Hematopoietic multipotent progenitor cell (in vitro differentiated cells): Measurements from ENCODE around the gene CAPN15. TPM values are rescaled to one million over a fixed set of nuclear protein-coding genes. Genes with fewer than 3 reads are reported as not detected.
A peak's percentile ranks its signal among the peaks of the same experiment; 100 is the strongest.

Source experiments
- DNase-seq, 3 donors: peaks; one replicate each; pipeline ENCODE4 v3.0.0-alpha.2; 2011 to 2015; ENCODE audit warnings: low read depth in 2 of 3, low spot score in 2 of 3
- total RNA-seq: library from RNA; depleted of rRNA; stranded (reverse); fragments of >200 nt; gene quantifications from one replicate; pipeline ENCODE4 v1.2.3, GENCODE V29; 2012

Gene CAPN15
- total RNA-seq, 1 donor, result 59.2 TPM

DNA sequence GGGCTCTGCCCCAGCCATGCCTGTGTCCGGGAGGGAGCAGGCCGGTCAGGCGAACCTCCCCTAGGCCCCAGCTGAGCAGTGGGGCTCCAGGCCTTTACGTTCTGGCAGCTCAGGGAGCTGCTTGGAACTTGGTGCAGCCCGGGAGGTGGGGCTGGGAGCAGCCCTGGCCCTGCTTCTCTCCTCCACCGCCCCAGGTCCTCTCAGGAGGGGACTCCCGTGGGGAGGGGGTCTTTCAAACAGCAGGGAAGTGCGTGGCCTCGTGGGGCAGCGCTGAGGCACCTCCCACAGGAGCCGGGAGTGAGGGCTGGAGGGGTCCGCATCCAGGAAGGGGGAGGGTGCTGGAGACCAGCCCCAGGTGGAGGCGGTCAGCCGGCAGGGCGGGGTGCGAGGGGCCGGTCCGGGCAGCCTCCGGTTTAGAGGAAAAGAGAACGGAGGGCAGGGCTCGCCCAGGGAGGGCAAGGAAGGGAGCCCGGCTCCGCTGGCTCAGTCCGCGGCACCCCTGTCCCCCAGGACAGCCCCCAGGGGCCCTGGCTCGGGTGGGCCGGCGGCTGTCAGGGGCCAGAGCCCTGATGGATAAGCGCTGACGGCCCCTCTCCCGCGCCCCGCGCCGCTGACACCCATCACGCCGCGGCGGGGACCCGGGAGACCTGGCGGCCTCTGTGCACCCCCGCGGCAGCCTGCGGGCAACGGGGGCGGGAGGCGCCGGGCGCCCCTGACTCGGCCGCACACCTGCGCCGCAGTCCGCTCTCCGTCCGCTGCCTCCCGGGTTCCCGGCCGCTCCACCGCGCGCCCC lies 32.1 kb downstream of the CAPN15 start:
- DNase-seq, result no peak

- no peak for DNase-seq
These were observed 32.7 kb downstream of the CAPN15 start, which contains the start of gene PRR35 for GRCh38 chr16:560204-560700. TSS of gene PRR35 (plus strand) at chr16:560394. CDS start at chr16:563295, 2,901 bp downstream.

DNA sequence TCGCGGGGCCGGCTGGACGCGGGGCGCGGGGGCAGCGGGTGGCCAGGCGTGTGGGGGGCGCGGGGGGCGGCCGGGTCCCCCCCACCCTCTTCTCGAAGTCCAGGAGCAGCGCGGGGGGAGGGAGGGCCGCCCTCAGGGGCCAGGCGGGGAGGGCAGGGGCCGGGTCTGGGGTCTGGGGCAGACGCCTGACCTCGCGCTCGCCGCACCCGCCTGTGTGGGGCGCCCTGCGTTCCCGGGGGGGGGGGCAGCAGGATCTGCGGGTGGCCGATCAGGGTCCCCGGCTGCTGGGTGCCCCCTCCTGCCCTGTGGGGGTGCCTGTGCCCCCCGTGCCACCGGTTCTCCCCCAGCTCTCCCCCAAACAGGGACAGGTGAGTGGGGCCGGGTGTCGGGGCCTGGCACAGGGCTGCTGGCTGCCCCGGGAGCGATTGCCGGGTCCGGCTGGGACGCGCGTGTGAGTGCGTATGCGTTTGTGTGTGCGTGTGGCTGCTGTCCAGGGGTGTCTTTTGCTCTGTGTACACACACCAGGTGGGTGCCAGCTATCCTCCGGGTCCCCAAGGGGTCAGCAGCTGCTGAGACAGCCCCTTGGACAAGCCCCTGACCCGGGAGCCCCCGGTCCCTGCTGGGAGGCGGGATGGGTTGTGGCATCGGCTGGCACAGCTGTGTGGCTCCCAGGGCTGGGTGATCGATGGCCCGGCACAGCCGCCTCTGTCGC lies 33.3 kb downstream of the CAPN15 start:
- DNase-seq, result no peak

- no peak for DNase-seq
These were observed 33.9 kb downstream of the CAPN15 start for GRCh38 chr16:561413-561794.

DNA sequence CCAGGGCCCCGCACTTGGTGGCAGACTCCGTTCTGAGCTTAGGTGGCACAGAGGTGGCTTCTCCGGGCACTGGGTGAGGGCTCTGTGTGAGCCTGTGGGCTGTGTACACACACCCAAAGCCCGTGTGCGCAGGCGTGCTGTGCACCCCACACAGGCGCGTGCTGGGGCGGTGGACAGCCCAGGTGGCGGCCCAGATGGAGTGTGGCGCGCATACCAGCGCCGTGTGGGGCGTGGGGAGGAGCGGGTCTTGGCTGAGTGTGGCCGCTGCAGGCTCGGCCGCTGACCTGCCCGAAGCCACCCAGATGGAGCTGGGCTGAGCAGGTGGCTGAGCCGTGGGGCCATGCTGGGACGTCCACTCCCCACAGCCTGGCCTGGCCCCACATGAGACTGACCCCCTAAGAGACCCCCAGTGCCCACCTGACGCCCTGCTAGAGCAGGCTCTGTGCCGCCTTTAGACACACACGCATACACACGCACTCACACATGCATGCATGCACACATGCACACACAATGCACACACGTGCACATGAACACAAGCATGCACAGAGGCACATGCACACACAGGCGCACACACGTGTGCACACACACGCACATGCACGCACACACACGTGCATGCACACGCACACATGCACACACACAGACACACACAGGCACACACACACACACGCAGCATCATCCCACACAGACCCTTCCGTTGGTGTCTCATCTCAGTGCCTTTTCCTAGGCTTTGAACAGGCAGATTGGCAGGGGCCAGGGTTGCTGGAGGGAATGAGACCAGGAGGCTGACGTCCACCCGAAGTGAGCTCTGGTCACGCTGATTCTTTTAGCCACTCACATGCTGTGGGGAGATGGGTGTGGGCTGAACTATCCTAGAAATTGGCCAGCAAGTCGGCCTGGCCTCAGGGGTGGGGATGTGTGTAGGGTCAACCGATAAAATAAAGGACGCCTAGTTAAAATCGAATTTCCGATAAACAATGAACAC lies 34.7 kb downstream of the CAPN15 start:
- DNase-seq, result no peak

- no peak for DNase-seq
These were observed 35.6 kb downstream of the CAPN15 start for GRCh38 chr16:563072-563644.

- DNase-seq, result no peak
These were observed 37.3 kb downstream of the CAPN15 start for GRCh38 chr16:564690-565418.

- no peak for DNase-seq
These were observed 38.2 kb downstream of the CAPN15 start for GRCh38 chr16:565419-566330.

DNA sequence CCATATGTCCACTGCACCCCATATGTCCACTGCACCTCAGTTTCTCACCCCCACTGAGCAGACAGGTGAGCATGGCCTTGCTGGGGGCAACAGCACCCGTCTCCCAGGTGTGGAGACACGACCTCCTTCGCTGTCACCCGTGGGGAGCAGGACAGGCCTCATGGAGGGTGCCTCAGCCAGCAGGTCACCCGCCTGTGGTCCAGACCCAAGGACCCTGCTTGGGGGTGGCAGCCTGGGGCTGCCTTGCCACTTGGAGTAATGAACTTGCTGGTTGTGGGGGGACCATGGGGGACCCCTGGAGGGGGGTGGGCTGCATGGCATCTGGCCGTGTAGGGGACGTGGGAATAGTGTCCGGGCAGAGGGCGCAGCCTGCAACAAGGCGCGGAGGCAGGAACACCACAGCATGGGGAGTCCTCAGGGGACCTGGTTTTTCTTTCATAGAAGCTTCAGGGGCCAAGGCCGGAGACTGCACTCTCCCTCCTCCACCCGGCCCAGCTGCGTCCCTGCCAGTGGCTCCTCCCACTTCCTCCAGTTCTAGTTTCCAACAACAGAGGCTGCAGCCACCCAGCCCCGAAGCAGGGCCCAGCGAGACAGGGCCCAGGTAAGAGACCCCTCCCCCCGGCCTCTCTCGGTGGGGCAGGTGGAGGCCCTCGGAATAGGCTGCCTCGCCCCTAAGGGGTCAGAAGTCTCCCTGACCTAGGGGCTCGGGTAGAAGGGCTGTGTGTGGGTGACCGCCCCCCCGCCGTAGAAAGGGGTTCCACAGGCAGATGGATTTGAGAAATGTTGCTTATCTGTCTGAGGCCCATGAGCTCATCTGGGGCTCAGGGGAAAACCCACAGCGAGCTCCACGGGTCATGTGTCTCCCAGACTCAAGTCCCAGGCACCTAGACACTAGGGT lies 39.2 kb downstream of the CAPN15 start, which contains the start of gene NHLRC4:
Gene NHLRC4, plus strand, starts transcription at position 531 of the 898 bp plus-strand sequence. CDS start 1,043 bp downstream, outside the sequence.
- DNase-seq, result peak in 2 of 3 donors; percentile 61 to 76

- DNase-seq, result no peak
These were observed 40.1 kb downstream of the CAPN15 start for GRCh38 chr16:567373-568256.

DNA sequence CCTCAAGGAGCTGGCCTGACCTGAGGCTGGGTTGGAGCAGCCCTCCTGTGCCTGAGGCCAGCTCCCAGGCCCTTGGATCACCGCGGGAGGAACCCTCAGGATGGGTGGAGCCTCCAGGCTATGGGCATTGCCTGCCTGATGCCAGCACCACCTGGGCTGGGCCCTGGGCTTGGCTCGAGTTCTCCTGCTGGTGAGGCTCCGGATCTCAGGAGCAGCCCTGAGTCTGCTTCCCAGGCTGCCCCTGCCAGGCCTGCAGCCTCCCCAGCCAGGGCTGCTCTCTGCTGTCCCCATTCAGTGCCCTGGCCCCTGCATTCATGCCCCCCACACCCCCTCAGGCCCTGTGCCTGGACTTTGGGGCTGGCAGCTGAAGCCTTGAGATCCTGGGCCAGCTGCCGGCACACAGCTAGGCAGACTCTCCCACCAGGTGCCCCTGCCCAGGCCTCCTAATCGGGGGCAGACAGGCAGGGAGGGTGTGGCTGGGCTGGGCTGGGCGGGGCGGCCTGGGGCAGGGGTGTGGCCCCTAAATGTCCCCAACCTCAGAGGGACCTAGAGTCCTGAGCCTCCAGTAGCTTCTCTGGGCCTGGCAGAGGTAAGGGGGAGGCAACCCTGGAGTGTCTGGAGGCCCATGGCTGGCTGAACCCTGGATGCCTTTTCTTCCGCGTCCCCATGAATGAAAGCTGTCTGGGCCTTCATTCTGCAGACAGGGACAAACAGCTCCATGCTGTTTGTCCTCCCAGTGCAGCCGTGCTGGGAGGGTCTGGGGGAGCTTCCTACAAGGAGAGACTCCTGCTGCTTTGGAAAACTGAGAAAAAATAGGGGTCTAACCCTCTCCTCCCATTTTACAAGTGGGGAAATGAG lies 41.1 kb downstream of the CAPN15 start:
- DNase-seq, result no peak

DNA sequence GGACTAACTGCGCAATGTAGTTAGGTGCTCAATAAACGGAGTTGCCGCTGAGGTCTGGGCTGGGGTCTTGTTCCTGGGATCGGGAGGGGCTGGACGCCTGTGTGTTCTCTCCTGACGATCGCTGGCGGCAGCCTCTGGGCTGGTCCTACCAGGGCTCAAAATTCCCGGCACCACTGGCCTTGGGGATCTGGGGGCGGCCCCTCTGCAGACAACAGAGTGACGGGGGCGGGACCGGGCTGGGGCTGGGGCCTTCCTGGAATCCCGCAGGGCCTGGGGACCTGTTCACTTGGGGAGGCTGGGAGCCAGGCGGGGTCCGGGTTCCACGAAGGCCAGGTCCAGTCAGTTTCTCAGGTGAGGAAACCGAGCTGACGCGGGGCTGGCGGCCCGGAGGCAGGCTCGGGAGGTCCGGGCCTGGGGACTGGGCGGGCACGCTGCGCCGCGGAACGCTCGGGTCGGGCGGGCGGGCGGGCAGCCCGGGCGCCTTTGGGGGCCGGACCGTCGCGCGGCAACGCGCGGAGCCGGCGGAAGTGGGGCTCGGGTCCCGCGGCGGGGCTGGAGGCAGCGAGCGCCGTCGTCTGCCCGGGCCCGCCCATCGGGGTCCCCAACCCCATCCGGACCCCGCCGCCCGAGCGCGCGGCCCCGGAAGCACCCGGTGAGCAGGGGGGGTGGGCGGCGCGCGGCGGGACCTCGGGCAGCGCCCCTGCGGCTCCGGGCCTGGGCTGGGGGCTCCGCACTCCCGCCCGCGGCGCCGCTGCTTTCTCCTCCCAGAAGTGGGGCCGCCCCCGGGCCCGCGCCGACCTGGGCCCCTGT lies 42.1 kb downstream of the CAPN15 start, which contains the start of gene PIGQ:
Gene PIGQ, plus strand, starts transcription at position 524 of the 810 bp plus-strand sequence. CDS start 4,107 bp downstream, outside the sequence.
- peak; percentile 36 to 60 (median 58) for DNase-seq

GRCh38 chr16:572865-573650 lies 45.5 kb downstream of the CAPN15 start:
- no peak for DNase-seq
